Measurements from ENCODE around the gene SBF2. TPM values are rescaled to one million over a fixed set of nuclear protein-coding genes. Genes with fewer than 3 reads are reported as not detected.

The SBF2 gene
- total and polyA plus RNA-seq, 10 donors = 3.6 to 70.9 (median 57.1) TPM

- no peak for DNase-seq
- H3K4me1 ChIP-seq = no peaks in the 10 kb centered on the region
- peaks cover 0 to 16% (median 0%) of the 10 kb centered on the region in 6 donors for H3K36me3 ChIP-seq
- intact Hi-C loops (cut with DNase I; ENCODE audit: low total_unique reads) = no loop called here
- H3K27ac ChIP-seq = no peak overlapping the region
- TF ChIP-seq CTCF (IDR thresholded peaks at IDR 0.05 in 8 of 11, conservative IDR thresholded peaks at IDR 0.05 in 3 of 11) (no peak), POLR2A (IDR thresholded peaks at IDR 0.05) (no peak), POLR2AphosphoS5 (IDR thresholded peaks at IDR 0.05) (no peak)
- H3K9me3 ChIP-seq = no peaks in the 10 kb centered on the region
- no peak overlapping the region for H3K4me3 ChIP-seq
- 84 to 93% (median 89%) methylated on average over 7 of the region's 7 CpGs for WGBS, 5 donors
- no peaks in the 10 kb centered on the region for H3K27me3 ChIP-seq (replicated peaks in 1 of 7)
Measured at GRCh38 chr11:9821008-9821752, 472.8 kb downstream of the SBF2 start.

- DNase-seq = no peak
- peaks cover 0 to 26% (median 0%) of the 10 kb centered on the region in 6 donors for H3K36me3 ChIP-seq
- intact Hi-C loops (cut with DNase I; ENCODE audit: low total_unique reads) = no loop called here
- H3K4me1 ChIP-seq = no peaks in the 10 kb centered on the region
- no peak overlapping the region for H3K4me3 ChIP-seq
- no peaks in the 10 kb centered on the region for H3K9me3 ChIP-seq
- no peaks in the 10 kb centered on the region for H3K27me3 ChIP-seq (replicated peaks in 1 of 7)
- H3K27ac ChIP-seq = no peak overlapping the region
- 53 to 83% (median 60%) methylated on average over 1 of the region's 1 CpG for WGBS, 5 donors
- TF ChIP-seq POLR2AphosphoS5 (IDR thresholded peaks at IDR 0.05) (no peak), POLR2A (IDR thresholded peaks at IDR 0.05) (no peak), CTCF (IDR thresholded peaks at IDR 0.05 in 8 of 11, conservative IDR thresholded peaks at IDR 0.05 in 3 of 11) (no peak)
Measured at GRCh38 chr11:9820260-9820659, 473.8 kb downstream of the SBF2 start.

- H3K27ac ChIP-seq = no peak overlapping the region
- DNase-seq = no peak
- H3K4me1 ChIP-seq = no peaks in the 10 kb centered on the region
- 76 to 98% (median 96%) methylated on average over 1 of the region's 1 CpG for WGBS, 5 donors
- H3K36me3 ChIP-seq = peaks cover 0 to 42% (median 0%) of the 10 kb centered on the region in 6 donors
- no peaks in the 10 kb centered on the region for H3K27me3 ChIP-seq (replicated peaks in 1 of 7)
- no peak for TF ChIP-seq CTCF (IDR thresholded peaks at IDR 0.05 in 8 of 11, conservative IDR thresholded peaks at IDR 0.05 in 3 of 11)
- no peak for TF ChIP-seq POLR2A (IDR thresholded peaks at IDR 0.05)
- TF ChIP-seq POLR2AphosphoS5 (IDR thresholded peaks at IDR 0.05) = no peak
- no peaks in the 10 kb centered on the region for H3K9me3 ChIP-seq
- no peak overlapping the region for H3K4me3 ChIP-seq
- intact Hi-C loops (cut with DNase I; ENCODE audit: low total_unique reads) = no loop called here
Measured at GRCh38 chr11:9817191-9817590, 476.8 kb downstream of the SBF2 start.

DNA sequence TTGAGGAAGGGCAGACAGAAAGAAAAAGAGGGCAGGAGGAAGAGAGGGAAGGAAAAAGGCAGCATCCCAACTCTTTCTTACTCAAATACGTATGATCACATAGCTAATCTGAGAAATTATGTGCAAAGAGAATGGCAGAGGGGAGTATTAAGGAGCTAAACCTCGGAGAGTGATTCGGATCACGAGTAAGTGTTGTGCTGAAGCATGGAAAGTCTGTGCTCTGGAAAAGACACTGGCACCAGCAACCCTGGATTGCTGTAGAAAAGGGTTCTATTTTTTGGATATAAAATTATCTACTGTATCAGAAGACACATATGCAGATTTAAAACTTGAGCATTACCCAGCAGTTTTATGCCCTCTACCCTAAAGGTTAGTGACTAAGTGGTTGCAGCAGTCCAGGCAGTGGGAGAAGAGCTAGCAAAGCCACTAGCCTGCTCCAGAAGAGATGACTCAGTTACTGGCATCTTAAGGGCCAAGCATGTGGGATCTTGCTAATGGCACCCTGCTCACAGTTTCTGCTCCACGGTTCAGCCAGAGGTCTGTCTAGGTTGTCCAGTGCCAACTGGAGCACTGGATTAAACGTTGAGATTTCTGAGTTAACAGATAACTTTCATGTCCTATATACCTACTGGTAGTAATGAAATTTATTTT, 478.4 kb downstream of the SBF2 start:
- WGBS, 5 donors = 93 to 97% (median 94%) methylated on average over 6 of the region's 6 CpGs
- TF ChIP-seq CTCF (IDR thresholded peaks at IDR 0.05 in 8 of 11, conservative IDR thresholded peaks at IDR 0.05 in 3 of 11) (no peak), POLR2AphosphoS5 (IDR thresholded peaks at IDR 0.05) (no peak), POLR2A (IDR thresholded peaks at IDR 0.05) (no peak)
- Histone ChIP-seq H3K36me3 (peaks cover 0 to 58% (median 9%) of the 10 kb centered on the region in 6 donors), H3K4me1 (no peaks in the 10 kb centered on the region), H3K9me3 (no peaks in the 10 kb centered on the region), H3K27ac (no peak overlapping the region), H3K4me3 (no peak overlapping the region), H3K27me3 (replicated peaks in 1 of 7) (no peaks in the 10 kb centered on the region)
- intact Hi-C loops (cut with DNase I; ENCODE audit: low total_unique reads) = no loop called here
- no peak for DNase-seq

All from spleen (tissue), 11 donors.